Erythroblast (primary cell): Measurements from ENCODE around the gene HNRNPAB.

Source experiments
- GATA1 ChIP-seq: IDR thresholded peaks from 2 replicates; pipeline ENCODE4 v1.6.1; 2011; ENCODE audit warnings: low read depth, mild to moderate bottlenecking, control low read depth, low read length, moderate library complexity
- POLR2A ChIP-seq: IDR thresholded peaks from 2 replicates; pipeline ENCODE4 v1.6.1; 2011; ENCODE audit warnings: mild to moderate bottlenecking, low read length

DNA sequence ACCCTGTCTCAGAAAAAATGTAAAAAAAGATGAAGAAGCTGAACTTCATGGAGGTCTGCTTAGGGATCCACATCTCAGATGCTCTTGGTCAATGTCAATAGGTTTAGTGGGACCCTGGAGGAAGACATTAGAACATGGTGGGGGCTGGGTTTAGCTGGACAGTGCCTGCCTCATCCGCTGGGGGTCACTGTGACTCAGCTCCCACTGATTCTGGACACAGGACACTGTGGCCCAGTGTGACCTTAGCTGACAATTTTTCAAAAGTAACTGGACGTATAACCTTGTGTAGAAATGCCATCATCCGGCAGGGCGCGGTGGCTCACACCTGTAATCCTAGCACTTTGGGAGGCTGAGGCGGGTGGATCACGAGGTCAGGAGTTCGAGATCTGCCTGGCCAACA is 7.3 kb upstream of the HNRNPAB start:
- TF ChIP-seq POLR2A (no peak), GATA1 (no peak)
